GM21515 (cell line): ENCODE measurements around the gene CHD9.
A peak's percentile ranks its signal among the peaks of the same experiment; 100 is the strongest.

Experiments
- ATAC-seq: cut with Tn5 transposase; IDR thresholded peaks from one replicate; pipeline ENCODE4 v1.9.1; 2021; ENCODE audit not compliant: unreplicated experiment

The CHD9 gene

DNA sequence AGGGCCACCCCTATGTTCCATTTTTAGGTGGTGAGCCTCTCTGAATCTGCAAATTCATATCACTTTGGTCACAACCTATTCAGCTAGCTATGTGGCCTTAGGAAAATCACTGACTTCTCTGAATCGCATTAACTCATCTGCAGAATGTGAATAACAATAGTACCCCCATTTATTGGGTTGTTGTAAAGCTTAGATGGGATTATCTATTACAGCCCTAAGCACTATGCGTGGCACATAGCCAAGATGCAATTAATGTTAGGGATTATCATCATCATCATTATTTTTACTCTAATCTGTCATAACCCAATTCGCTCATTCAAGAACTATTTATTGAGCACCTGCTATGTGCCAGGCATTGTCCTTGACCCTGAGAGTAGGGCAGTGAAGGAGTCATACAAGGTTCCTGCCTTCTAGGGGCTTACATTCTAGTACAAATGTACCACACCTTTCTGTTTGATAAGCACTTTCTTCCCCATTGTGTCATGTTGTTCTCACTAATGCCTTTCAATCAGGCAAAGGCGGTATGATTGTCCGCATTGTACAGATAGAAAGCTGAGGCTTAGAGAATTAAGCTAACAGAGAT is 38.5 kb downstream of the CHD9 start:
- no peak for ATAC-seq

DNA sequence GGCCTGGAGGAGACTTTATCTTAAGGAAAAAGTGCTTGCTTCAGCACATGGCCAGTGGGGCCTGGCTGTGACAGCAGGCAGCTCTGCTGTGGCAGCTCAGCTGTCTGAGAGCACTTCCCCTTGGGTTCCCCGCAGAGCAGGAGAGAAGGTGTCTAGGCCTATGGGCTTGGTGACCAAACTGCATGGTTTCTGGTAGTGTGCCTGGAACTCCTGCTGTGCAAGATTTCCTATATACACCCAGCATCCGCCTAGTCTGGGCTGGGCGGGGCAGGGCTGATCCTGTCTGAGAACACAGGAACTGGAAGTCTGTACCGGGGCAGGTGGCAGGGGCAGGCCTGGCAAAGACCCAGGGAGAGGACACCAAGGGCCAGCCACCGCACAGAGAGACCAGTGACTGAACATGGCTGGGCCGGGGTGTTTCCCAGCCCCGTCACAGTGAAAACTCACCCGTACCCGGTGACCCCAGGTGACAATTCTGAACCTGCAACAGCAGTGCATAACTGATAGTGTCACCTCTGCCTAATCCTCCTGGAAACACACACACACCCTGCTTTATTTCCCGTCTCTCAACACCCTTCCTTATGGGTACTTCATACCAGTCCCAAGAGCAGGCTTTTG is 39.3 kb downstream of the CHD9 start:
- ATAC-seq = peak; percentile 53

DNA sequence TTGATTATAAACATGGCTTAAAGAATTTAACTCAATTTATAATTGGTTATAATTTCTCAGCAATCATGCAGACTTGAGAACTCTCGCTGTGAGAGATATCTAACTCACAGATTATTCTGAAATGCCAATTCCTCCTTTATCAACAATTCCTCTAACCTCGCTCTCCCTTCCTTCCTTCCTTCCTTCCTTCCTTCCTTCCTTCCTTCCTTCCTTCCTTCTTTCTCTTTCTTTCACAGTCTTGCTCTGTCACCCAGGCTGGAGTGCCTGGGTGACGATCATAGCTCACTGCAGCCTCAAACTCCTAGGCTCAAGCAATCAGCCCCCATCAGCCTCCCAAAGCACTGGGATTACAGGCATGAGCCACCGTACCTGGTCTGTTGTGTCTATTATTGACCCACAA is 42.4 kb downstream of the CHD9 start:
- no peak for ATAC-seq

DNA sequence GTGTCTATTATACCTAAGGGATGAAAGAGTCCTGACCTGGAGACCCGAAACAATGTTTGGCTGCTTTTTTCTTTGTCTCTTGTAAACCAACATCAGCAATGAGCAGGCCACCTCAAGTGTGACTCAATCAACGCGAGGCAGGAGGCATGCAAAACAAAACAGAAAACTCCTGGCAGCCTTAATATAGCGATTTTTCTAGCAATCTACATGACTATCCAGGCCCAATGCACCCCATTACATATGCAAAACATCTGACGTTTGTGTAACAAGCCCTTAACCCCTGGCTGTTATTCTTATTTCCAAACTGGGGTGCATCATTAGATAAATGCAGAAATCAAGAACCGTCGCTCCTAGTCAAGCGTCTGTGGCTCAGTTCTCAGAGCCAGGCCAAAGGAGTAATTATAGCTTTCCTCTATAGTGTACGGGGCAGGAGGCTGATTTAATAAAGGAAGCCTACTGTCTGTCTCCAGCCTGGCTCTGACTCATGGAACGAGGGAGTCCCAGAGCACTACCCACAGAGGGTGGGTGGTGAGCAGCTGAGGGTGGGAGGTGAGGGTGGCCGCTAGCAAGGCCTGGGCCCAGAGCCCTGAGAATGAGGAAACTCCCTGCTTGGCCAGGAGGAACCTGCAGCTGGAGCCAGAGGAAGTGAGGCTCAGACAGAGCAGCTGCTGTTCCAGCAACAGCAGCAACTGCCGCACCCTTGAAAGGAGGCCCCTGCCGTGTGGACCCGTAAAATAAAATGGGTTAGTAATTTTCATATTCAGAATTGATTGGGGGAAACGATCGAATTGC is 43.9 kb downstream of the CHD9 start:
- peak; percentile 68 for ATAC-seq

DNA sequence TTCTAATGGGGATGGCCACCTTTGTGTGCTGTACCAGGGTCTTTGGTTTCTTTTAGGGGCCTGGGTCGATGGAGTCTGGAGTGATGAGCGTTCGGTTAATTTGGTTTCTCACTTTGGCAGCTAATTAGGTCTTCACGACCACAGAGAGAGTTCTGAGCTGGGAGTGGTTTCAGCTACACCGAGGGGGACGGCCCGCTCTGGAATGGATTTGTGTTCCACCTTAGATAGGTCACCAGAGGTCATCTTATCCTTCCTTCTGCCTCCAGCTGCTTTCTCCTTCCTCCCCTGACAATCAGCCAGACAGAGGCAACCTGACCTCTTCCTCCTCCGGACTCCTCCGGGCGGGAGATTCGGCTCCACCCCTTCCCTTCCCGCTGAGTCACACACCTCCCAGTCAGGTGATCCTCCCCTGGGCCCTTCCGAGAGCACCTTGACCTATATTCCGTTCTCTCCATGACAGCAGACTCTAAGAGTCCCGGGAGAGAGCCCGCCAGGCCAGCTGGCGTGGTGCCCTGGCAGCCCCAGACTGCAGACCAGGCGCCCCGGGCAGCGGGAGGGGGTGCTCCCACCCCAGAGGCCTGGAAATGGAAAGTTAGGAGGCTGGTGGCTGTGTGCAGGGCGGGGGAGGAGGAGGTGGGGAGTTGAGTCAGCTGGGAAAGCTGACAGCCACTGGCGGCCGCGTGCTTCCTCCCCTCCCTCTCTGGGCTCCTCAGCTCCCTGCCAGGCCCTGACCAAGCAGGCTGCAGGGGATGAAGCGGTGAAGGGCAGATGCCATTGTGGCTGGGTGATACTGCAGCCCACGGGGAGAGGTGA is 44.7 kb downstream of the CHD9 start:
- peak; percentile 65 for ATAC-seq

DNA sequence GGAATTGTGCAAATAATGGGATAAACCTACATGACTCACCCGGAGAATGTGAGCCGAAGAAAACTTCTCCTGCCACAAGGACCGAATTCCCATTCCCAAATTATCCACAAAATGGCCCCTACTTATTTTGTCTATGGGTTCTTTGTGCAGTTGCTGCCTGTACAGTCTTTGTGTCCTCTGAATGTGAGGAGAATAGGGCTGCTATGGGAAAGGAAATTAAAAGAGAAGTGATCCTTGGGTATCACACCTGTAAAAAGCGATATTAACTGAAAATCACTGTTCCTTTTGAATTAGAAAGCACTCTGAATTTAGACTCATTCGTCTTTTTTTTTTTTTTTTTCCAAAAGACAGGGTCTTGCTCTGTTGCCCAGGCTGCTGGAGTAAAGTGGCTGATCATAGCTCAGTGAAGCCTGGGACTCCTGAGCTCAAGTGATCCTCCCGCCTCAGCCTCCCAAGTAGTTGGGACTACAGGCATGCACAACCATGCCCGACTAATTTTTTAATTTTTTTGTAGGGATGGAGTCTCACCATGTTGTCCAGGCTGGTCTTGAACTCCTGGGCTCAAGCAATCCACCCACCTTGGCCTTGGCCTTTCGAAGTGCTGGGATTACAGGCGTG is 45.4 kb downstream of the CHD9 start:
- ATAC-seq = no peak

DNA sequence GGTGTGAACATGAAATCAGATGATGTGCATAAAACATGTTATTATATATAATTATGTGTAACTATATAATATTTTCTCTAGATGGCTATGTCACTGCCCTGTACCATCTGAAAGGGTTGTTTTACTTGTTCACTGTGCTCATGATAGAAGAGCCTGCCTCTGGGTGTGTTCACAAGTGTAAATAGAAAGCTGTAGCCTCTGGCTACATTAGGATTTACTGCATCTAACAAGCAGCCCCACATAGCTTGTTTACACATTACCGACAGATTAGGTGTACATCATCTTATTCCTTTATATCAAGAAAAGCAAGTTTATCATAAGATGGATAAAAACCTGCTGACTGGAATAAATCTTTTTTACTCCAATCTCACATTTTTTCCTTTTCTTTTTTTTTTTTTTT is 46.1 kb downstream of the CHD9 start:
- no peak for ATAC-seq

DNA sequence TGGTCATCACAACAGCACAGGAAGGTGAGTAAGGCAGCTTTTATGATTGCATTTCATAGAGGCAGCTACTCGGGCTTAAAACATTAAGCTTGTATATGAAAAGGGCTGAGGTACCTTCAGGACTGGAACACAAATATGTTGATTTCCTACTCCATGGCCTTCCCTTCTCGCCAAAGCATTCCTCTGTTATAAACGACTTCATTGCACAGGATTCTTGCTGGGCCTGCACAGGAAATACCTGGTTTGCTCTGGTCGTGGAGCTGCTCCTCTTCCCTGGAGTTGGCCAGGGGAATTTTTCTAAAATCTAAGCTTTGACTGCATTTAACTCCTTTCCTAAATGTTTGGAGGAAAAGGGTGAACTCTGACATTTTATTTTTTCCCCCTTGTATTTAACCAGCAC is 49.0 kb downstream of the CHD9 start:
- no peak for ATAC-seq

DNA sequence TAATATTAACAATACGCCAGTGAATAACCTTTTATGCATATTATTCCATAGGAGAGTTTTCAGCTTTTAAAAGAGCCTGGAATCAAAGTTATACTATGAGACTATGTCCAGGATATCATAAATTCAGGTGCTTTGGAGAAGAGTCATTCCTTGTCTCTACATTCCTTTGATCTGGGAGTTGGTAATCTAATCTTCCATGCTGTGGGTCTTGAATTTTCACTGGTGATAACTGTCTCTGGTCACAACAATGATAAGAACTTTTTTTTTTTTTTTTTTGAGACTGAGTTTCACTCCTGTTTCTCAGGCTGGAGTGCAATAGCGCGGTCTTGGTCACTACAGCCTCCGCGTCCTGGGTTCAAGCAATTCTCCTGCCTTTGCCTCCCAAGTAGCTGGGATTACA is 50.8 kb downstream of the CHD9 start:
- no peak for ATAC-seq

DNA sequence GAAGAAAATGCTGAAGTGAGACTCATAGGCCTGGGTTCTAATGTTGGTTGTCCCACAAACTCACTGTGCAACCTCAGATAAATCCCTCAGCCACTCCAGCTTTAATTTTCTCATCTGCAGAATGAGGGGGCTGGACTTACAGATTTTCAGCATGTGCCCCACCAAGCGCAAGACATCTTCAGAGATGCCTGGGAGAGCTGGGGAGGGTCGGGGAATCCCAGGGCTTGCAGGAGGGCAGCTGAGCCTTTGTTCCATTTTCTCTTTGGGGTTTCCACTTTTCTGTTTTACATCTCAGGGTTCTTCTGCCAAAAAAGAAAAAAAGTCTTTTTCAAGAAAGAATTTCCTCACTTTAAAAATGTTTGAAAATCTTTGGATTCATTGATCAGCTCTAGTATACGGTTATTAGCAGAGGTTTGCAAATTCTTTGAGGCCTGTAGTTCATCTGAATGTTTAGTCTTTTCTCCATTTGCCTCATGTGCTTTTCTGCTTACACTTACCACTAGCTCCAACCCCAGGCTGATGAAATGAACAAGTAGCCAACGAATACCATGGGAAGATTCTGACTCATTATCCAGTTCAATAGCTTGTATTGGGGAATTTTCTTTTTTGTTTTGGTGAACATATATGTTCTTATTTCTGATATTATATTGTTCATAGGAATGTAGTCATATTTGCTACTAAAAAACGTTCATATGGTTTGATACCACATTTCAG is 56.4 kb downstream of the CHD9 start:
- ATAC-seq = no peak

DNA sequence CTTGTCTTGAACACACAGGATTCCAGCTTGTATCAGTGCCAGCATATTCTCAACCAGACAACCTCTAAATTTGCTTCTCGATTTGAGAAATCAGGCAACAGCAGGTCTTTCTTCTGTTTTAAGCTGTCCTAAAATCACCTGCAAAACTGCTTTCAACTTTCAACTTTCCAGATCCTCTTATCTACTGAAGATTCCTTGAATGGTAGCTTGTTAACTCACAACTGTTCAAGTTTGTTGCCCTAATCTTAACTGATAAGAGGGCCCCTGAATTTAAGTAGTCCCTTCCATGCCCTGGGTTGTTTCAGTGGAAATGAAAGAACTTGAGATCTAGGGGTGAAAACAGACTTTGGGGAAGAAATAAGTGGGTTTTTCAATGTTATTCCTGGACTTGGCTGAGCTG is 57.2 kb downstream of the CHD9 start:
- no peak for ATAC-seq

DNA sequence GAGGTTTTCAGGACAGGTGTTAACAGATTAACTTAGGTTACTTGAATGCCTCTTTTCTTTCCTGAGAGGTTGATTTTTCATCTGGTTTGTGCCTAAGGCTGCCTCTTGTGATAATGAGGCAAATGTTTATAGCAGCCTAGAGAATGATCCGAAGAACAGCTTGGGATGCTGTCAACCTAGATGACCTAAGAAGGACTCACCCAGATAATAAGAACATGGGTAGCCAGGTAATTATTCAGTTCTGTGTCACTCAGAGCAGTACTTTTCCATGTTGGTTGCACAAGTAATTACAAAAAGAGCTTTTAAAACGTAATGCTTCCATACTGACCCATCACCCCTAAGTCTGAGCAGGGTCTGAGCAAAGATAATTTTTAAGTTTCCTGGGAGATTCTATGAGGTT is 60.3 kb downstream of the CHD9 start:
- no peak for ATAC-seq

DNA sequence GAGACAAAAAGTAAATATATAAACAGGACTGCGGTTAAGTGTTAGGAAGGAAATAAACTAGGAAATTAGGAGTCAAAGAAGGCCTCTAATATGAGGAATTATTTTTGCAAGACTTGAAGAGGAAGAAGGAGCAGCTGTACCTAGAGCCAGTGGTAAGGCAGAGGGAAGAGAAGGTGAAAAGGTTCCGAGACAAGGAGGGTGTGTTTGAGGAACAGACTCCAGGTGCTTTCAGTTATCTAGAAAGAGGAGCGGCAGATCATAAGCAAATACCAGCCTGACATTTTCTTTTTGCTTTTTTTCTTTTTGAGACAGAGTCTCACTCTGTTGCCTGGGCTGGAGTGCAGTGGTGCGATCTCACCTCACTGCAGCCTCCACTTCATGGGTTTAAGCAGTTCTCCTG is 61.0 kb downstream of the CHD9 start:
- ATAC-seq = no peak

DNA sequence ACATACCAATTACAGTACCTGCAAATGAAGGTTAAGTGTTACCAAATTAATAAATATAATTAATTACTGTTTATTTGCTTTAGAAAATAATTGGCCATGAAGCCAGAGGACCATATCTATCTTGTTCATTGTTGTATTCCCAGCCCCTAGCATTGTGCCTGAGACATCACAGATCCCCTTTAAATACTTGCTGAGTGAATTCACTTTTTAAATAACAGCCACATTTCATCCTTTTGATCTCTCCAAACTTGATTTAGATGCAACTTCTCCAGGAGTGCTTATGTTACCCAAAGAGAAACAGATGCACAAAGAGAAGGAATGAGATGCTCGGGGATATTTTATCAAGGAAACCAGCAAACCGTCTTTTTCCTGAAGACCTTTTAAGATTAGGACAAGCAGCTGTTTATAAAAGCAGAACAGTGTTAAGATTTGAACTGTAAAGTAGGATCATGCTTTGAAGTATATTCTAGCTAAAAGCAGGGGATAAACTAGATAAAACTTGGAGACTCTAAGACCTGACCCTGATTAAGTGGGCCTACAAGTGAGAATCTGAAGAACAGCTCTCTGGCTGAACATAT is 66.3 kb downstream of the CHD9 start:
- no peak for ATAC-seq

DNA sequence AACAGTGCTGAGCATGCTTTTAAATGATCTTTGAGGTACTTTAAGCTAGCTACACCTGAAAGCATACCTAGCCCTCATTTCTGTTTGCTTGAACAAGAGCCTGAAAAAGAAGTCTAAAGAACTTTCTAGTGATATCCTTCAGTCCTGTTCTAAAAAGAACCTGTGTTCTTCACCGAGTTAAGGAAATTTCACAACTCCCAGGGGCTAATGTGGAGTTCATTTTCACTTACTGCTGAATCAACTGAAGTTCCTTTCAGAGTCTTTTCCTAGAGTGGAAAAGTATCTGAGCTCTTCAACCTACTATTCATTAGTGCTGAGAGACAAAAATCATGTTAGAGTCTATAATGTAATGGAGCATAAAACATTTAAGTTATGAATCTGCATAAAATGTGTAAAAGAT is 66.9 kb downstream of the CHD9 start:
- ATAC-seq = no peak

DNA sequence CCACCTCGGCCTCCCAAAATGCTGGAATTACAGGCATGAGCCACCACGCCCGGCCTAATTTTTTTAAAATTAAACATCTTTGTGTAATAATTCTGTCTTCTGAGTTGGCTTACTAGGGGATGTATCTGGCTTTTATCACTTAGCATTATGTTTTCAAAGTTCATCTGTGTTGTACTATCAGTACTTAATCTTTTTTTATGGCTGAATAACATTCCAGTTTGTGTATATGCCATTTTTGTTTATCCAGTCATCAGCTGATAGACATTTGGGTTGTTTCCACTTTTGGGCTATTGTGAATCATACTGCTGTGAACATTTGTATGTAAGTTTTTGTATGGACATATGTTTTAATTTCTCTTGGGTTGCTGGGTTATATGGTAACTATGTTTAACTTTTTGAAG is 69.0 kb downstream of the CHD9 start:
- ATAC-seq = no peak

DNA sequence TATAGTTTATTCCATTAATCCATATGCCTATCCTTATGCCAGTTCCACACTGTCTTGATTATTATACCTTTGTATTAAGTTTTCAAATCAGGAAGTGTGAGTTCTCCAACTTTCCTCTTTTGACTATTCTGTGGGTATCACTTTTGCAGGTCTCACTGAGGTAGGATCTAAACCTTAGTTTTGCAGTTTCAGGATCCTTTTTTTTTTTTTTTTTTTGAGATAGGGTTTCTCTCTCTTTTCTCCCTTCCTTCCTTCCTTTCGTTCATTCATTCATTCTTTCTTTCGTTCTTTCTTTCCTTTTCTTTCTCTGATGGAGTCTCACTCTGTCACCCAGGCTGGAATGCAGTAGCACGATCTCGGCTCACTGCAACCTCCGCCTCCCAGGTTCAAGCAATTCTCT is 71.6 kb downstream of the CHD9 start:
- ATAC-seq = no peak

DNA sequence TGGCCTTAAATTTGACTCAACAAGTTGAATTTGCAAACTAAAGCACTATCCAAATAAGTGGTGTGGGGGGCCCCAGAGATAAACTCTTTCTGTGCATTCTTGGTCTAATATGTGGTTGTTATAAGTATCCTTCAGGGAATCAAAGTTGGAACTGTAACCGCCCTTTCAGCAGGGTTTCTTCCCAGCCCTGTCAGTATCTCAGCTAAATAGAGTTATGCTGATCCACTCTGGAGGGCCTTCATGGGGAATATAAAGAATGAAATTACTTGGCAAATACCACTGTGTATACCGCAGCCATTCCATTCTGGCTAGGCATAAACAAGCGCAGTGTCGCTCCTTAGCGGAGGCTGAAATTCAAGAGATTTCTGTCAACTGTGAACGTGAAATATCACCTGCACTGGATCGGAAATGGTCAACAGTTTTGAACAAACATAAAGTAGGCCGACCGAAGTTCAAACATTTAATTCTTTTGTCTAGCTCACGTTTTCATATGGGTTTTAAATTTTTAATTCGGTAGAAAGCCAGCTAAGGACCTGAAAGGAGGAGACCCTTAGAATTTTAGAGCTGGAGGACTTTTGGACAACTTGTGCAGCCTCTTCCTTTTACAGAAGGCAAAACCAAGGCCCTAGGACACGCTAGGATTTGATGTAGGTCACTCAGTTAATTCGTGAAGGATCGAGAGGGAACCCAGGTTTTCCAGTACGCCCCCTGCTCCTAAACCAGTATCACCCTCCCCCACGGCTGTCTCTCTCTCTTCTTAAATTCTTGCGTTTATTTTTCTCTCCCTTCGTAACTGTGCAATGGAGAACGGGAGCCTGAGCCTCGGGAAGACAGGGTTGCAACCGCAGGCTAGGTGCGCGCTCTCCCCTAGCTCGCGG is 74.7 kb downstream of the CHD9 start:
- no peak for ATAC-seq
